H1 (cell line): Measurements from ENCODE around the gene TBCE. TPM values are rescaled to one million over a fixed set of nuclear protein-coding genes. Genes with fewer than 3 reads are reported as not detected.

Experiments
- ASH2L ChIP-seq: fragments of 200-600, 300-600 bp; sonication (generic); IDR thresholded peaks from one replicate; pipeline ENCODE4 v1.7.1; 2017; ENCODE audit warnings: low read length
- BCL11A ChIP-seq, 2 experiments: IDR thresholded peaks; one replicate each; pipeline ENCODE4 v1.6.1; 2011; ENCODE audit warnings: low read depth in 2 of 2, low read length in 2 of 2, mild to moderate bottlenecking in 2 of 2
- BRCA1 ChIP-seq: IDR thresholded peaks from 2 replicates; pipeline ENCODE4 v1.6.1; 2012; ENCODE audit warnings: low read depth, low read length, improper control_type of control experiment
- CBX8 ChIP-seq: fragments of 300-800, 300-1000 bp; sonication (generic); IDR thresholded peaks from 2 replicates; pipeline ENCODE4 v1.7.1; 2016; ENCODE audit warnings: low read depth, low read length, borderline replicate concordance
- CTCF ChIP-seq, 3 experiments: IDR thresholded peaks; 1 replicate in 2 of 3; 2 replicates in 1 of 3; pipeline versions ENCODE4 v1.5.1 to v1.6.1; 2011; ENCODE audit warnings: low read length in 3 of 3, mild to moderate bottlenecking in 3 of 3, inconsistent platforms in 2 of 3, low read depth in 1 of 3, moderate library complexity in 1 of 3; ENCODE audit not compliant: insufficient read depth in 1 of 3; ENCODE audit errors: control extremely low read depth in 1 of 3
- GABPA ChIP-seq: IDR thresholded peaks from 2 replicates; pipeline ENCODE4 v1.6.1; 2011; ENCODE audit warnings: mild to moderate bottlenecking, low read length, moderate library complexity, borderline replicate concordance; ENCODE audit not compliant: insufficient read depth
- RAD21 ChIP-seq, 2 experiments: IDR thresholded peaks in 1 of 2; conservative IDR thresholded peaks in 1 of 2; 2 replicates each; pipeline ENCODE4 v1.6.1; 2011; ENCODE audit warnings: low read depth in 2 of 2, low read length in 2 of 2, improper control_type of control experiment in 1 of 2, inconsistent platforms in 1 of 2, mild to moderate bottlenecking in 1 of 2, moderate library complexity in 1 of 2
- polyA plus RNA-seq, 7 experiments: library from polyadenylated mRNA; depleted of rRNA in 3 of 7; stranded (reverse) in 5 of 7; unstranded in 2 of 7; fragments of >200 nt in 5 of 7; fragments of 200-250 nt in 2 of 7; gene quantifications; 1 replicate in 5 of 7; 2 replicates in 1 of 7; 4 replicates in 1 of 7; pipeline versions ENCODE4 v1.2.1 to v1.2.3, GENCODE V29; 2011 to 2013; ENCODE audit warnings: missing spikeins in 2 of 7, mixed read lengths in 2 of 7
- total RNA-seq: library from RNA; stranded (reverse); fragmentation: NEBNext Ultra II Directional; extraction: Animal tissue kit (Norgen Biotek cat#: 25700); gene quantifications from 2 replicates; pipeline ENCODE4 v1.2.1, GENCODE V29; 2021

Gene TBCE
- total and polyA plus RNA-seq, 2 of the 8 experiments (the other 6 are each of a cell fraction or from before 2014, with no cell fraction given): 22.7 to 42.9 TPM

DNA sequence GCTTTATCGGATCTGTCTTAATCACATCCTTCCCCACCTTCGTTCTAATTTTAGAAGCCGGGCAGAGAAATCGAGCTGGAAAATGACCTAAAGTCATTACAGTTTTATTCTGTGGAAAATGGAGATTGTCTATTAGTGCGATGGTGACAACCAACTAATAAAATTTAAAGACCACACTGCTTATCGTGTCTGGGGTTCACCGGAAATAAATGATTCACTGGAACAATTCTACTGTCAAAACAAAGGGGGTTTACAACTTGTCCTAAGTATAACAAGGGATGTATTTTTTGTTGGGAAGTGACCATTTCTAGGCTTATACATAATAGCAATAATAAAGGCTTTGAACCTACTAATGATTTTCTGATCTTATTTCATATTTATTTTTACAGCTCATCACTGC is 81.4 kb downstream of the TBCE start (continued):
- no peak for TF ChIP-seq GABPA
- TF ChIP-seq ASH2L: no peak
- no peak for TF ChIP-seq CTCF (IDR thresholded peaks at IDR 0.05; ENCODE audit: control extremely low read depth in 1 of 3, insufficient read depth in 1 of 3, low read depth in 1 of 3, low read length in 3 of 3)
- TF ChIP-seq RAD21 (IDR thresholded peaks at IDR 0.05 in 1 of 2, conservative IDR thresholded peaks at IDR 0.05 in 1 of 2; ENCODE audit: low read depth in 2 of 2, low read length in 2 of 2): no peak
- TF ChIP-seq BRCA1: no peak
- no peak for TF ChIP-seq BCL11A (IDR thresholded peaks at IDR 0.05; ENCODE audit: low read depth in 2 of 2, low read length in 2 of 2)
- TF ChIP-seq CBX8: no peak
